22Rv1 (cell line): Measurements from ENCODE around the gene HNF1B.
"Not testable (repeated sequence)": the region's sequence is repeated elsewhere in the genome, so short reads cannot be mapped to it uniquely, and the experiment has no call there.

Experiments
- H3K27ac ChIP-seq: fragments of 450-650 bp; 2 replicates; pipeline ENCODE4 v1.5.1; 2017
- CTCF ChIP-seq: fragments of 450-650 bp; IDR thresholded peaks from 2 replicates; pipeline ENCODE4 v1.5.1; 2017; ENCODE audit warnings: mild to moderate bottlenecking
- ZFX ChIP-seq: fragments of 450-650 bp; IDR thresholded peaks from 2 replicates; pipeline ENCODE4 v1.6.1; 2017; ENCODE audit warnings: antibody characterized with exemption, borderline replicate concordance

HNF1B gene

GRCh38 chr17:37787055-37787757, 42.3 kb upstream of the HNF1B start:
- TF ChIP-seq CTCF (no peak), ZFX (no peak)
- no peak overlapping the region for H3K27ac ChIP-seq

GRCh38 chr17:37786481-37786880, 41.6 kb upstream of the HNF1B start:
- H3K27ac ChIP-seq = no peak overlapping the region
- TF ChIP-seq CTCF (no peak), ZFX (no peak)

GRCh38 chr17:37782460-37782859, 37.6 kb upstream of the HNF1B start:
- H3K27ac ChIP-seq = not testable (repeated sequence)

- no peak for TF ChIP-seq CTCF
- no peak for TF ChIP-seq ZFX
- no peak overlapping the region for H3K27ac ChIP-seq
These were observed 36.6 kb upstream of the HNF1B start for GRCh38 chr17:37781451-37781850.

GRCh38 chr17:37779554-37779953, 34.7 kb upstream of the HNF1B start:
- no peak overlapping the region for H3K27ac ChIP-seq

GRCh38 chr17:37774504-37774903, 29.6 kb upstream of the HNF1B start:
- H3K27ac ChIP-seq = no peak overlapping the region
- TF ChIP-seq ZFX (no peak), CTCF (no peak)

More at GRCh38 chr17:37779554-37779953, 34.7 kb upstream of the HNF1B start:
- no peak for TF ChIP-seq CTCF
- TF ChIP-seq ZFX = no peak

DNA sequence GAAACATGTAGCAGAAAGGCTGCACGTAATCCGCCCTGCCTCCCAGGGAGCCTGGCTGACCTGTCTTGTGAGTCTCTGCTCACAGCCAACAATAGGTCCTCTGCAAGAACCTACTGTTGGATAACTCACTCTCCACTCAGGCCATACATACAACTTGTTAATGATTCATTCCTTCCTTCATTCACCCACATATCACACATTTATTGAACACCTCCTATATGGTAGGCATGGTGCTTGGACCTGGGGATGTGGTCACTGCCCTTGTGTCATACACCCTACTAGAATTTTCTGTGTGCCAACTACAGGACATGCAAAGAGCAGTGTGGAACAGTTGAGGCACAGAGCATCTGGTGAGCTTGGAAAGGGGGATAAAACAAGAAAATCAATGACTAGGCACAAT, 28.1 kb upstream of the HNF1B start:
- TF ChIP-seq ZFX (no peak), CTCF (no peak)
- no peak overlapping the region for H3K27ac ChIP-seq
